H1 (cell line): ENCODE measurements around the gene PFDN6. TPM values are rescaled to one million over a fixed set of nuclear protein-coding genes. Genes with fewer than 3 reads are reported as not detected.

ENCODE experiments used
- CTCF ChIA-PET: fragments of 300-600 bp; sonication (Branson Sonifier 250); formaldehyde crosslinking; loops from one replicate; lab custom pipeline; 2021; ENCODE audit not compliant: partially characterized antibody; lab: Charles Lee
- POLR2A ChIA-PET: fragments of 300-600 bp; sonication (Branson Sonifier 250); formaldehyde crosslinking; loops from one replicate; lab custom pipeline; 2021; ENCODE audit warnings: inconsistent platforms; ENCODE audit not compliant: partially characterized antibody; lab: Charles Lee
- DNase-seq, 2 experiments: peaks; one replicate each; pipeline versions ENCODE4 v3.0.0 to v3.0.0-alpha.2; 2010 to 2022; ENCODE audit warnings: low spot score in 2 of 2, low read depth in 1 of 2, mixed read lengths in 1 of 2
- FAIRE-seq: peaks from 2 replicates; lab custom pipeline; 2011; peaks lifted over from hg19 to GRCh38; lab: Jason Lieb, UNC
- H2AFZ ChIP-seq: 2 replicates; pipeline ENCODE4 v1.8.1; 2012; ENCODE audit warnings: low read length, inconsistent platforms
- H2AK5ac ChIP-seq: 2 replicates; pipeline ENCODE4 v1.6.1; 2013; ENCODE audit warnings: low read depth, low read length
- H2BK120ac ChIP-seq: replicated peaks from 2 replicates; pipeline ENCODE3; 2013; ENCODE audit warnings: low read depth, low read length, inconsistent platforms
- H2BK12ac ChIP-seq: 2 replicates; pipeline ENCODE4 v1.6.1; 2013; ENCODE audit warnings: low read depth, low read length
- H2BK15ac ChIP-seq: 2 replicates; pipeline ENCODE4 v1.6.1; 2013; ENCODE audit warnings: low read length
- H2BK20ac ChIP-seq: 2 replicates; pipeline ENCODE4 v1.6.1; 2013; ENCODE audit warnings: low read length
- H2BK5ac ChIP-seq: 2 replicates; pipeline ENCODE4 v1.6.1; 2013; ENCODE audit warnings: low read depth, low read length
- H3K14ac ChIP-seq: 2 replicates; pipeline ENCODE4 v1.6.1; 2013; ENCODE audit warnings: inconsistent platforms; ENCODE audit not compliant: insufficient read length
- H3K18ac ChIP-seq: 2 replicates; pipeline ENCODE4 v1.6.1; 2013; ENCODE audit warnings: low read length; ENCODE audit errors: extremely low read depth
- H3K23ac ChIP-seq: 2 replicates; pipeline ENCODE4 v1.6.1; 2013; ENCODE audit warnings: inconsistent platforms; ENCODE audit not compliant: insufficient read length
- H3K23me2 ChIP-seq: 2 replicates; pipeline ENCODE4 v1.6.1; 2013; ENCODE audit warnings: low read depth, low read length
- H3K27ac ChIP-seq: 2 replicates; pipeline ENCODE4 v1.6.1; 2011; ENCODE audit warnings: low read depth, low read length, inconsistent platforms
- H3K27me3 ChIP-seq, 4 experiments: replicated peaks in 1 of 4; 1 replicate in 1 of 4; 2 replicates in 3 of 4; pipeline versions ENCODE4 v1.6.1 to v1.8.1; 2011 to 2013; ENCODE audit warnings: low read length in 3 of 4, mild to moderate bottlenecking in 3 of 4, inconsistent platforms in 2 of 4, mixed read lengths in 2 of 4, moderate library complexity in 1 of 4; ENCODE audit not compliant: control insufficient read depth in 3 of 4, insufficient read depth in 3 of 4; ENCODE audit errors: extremely low read depth in 1 of 4
- H3K36me3 ChIP-seq, 4 experiments: 2 replicates each; pipeline versions ENCODE4 v1.6.1 to v1.8.1; 2011 to 2013; ENCODE audit warnings: mild to moderate bottlenecking in 4 of 4, low read length in 3 of 4, moderate library complexity in 2 of 4, control low read depth in 1 of 4, inconsistent platforms in 1 of 4; ENCODE audit not compliant: insufficient read depth in 4 of 4, control insufficient read depth in 2 of 4
- H3K4ac ChIP-seq: replicated peaks from 2 replicates; pipeline ENCODE3; 2013; ENCODE audit warnings: low read length, low read depth, mixed read lengths, inconsistent platforms; ENCODE audit not compliant: insufficient read length
- H3K4me1 ChIP-seq, 4 experiments: replicated peaks in 1 of 4; 1 replicate in 1 of 4; 2 replicates in 3 of 4; pipeline versions ENCODE4 v1.6.1 to v1.8.1; 2011 to 2013; ENCODE audit warnings: low read length in 3 of 4, inconsistent platforms in 2 of 4, mixed read lengths in 1 of 4; ENCODE audit not compliant: insufficient read depth in 4 of 4, control insufficient read depth in 3 of 4
- H3K4me2 ChIP-seq, 2 experiments: 2 replicates each; pipeline versions ENCODE4 v1.6.1 to v1.8.1; 2011 to 2013; ENCODE audit warnings: low read depth in 2 of 2, low read length in 2 of 2, control low read depth in 1 of 2, inconsistent platforms in 1 of 2, mild to moderate bottlenecking in 1 of 2; ENCODE audit not compliant: insufficient read depth in 1 of 2
- H3K4me3 ChIP-seq, 4 experiments: fragments of 200-600, 300-600 bp in 1 of 4; sonication (generic), shearing (Covaris generic), sonication (Bioruptor Twin) in 1 of 4; 2 replicates each; pipeline versions ENCODE4 v1.5.1 to v1.8.1; 2011 to 2016; ENCODE audit warnings: low read length in 4 of 4, low read depth in 3 of 4, control low read depth in 2 of 4, inconsistent platforms in 2 of 4, mild to moderate bottlenecking in 2 of 4, mixed read lengths in 1 of 4, moderate library complexity in 1 of 4; ENCODE audit not compliant: insufficient read depth in 2 of 4; ENCODE audit errors: extremely low read depth in 1 of 4
- H3K56ac ChIP-seq: replicated peaks from 2 replicates; pipeline ENCODE3; 2013; ENCODE audit warnings: low read depth, mild to moderate bottlenecking, mixed read lengths, low read length, inconsistent platforms; ENCODE audit not compliant: insufficient read length
- H3K79me1 ChIP-seq: 2 replicates; pipeline ENCODE4 v1.6.1; 2013; ENCODE audit warnings: low read depth, low read length, control low read depth
- H3K79me2 ChIP-seq, 2 experiments: 2 replicates each; pipeline versions ENCODE4 v1.6.1 to v1.8.1; 2012 to 2013; ENCODE audit warnings: low read length in 2 of 2, mild to moderate bottlenecking in 2 of 2, inconsistent platforms in 1 of 2; ENCODE audit not compliant: insufficient read depth in 2 of 2, control insufficient read depth in 1 of 2
- H3K9ac ChIP-seq, 4 experiments: replicated peaks in 1 of 4; 1 replicate in 1 of 4; 2 replicates in 3 of 4; pipeline versions ENCODE4 v1.6.1 to v1.8.1; 2011 to 2013; ENCODE audit warnings: low read depth in 3 of 4, low read length in 3 of 4, control low read depth in 2 of 4, mild to moderate bottlenecking in 2 of 4, moderate library complexity in 2 of 4, inconsistent platforms in 1 of 4; ENCODE audit errors: extremely low read depth in 1 of 4
- H3K9me3 ChIP-seq, 2 experiments: 2 replicates each; pipeline versions ENCODE4 v1.6.1 to v1.8.1; 2012 to 2013; ENCODE audit warnings: mild to moderate bottlenecking in 2 of 2, moderate library complexity in 2 of 2, control low read depth in 1 of 2, inconsistent platforms in 1 of 2, low read depth in 1 of 2, low read length in 1 of 2, mixed read lengths in 1 of 2; ENCODE audit not compliant: insufficient read depth in 2 of 2
- H4K20me1 ChIP-seq, 2 experiments: replicated peaks in 1 of 2; 2 replicates each; pipeline versions ENCODE3 to v1.8.1; 2011 to 2013; ENCODE audit warnings: inconsistent platforms in 2 of 2, low read length in 2 of 2, mild to moderate bottlenecking in 1 of 2; ENCODE audit not compliant: insufficient read depth in 2 of 2, control insufficient read depth in 1 of 2
- H4K5ac ChIP-seq: 2 replicates; pipeline ENCODE4 v1.6.1; 2013; ENCODE audit warnings: low read length, low read depth, mixed read lengths, inconsistent platforms; ENCODE audit not compliant: insufficient read length
- H4K8ac ChIP-seq: 2 replicates; pipeline ENCODE4 v1.8.0; 2013; ENCODE audit warnings: mild to moderate bottlenecking, moderate library complexity, low read length, inconsistent platforms; ENCODE audit not compliant: insufficient read depth; ENCODE audit errors: extremely low read depth
- H4K91ac ChIP-seq: replicated peaks from 2 replicates; pipeline ENCODE3; 2013; ENCODE audit warnings: low read length, mixed read lengths, inconsistent platforms; ENCODE audit not compliant: insufficient read length
- BACH1 ChIP-seq: IDR thresholded peaks from 2 replicates; pipeline ENCODE4 v1.6.1; 2012; ENCODE audit warnings: low read length, improper control_type of control experiment
- CBX5 ChIP-seq: fragments of 300-800, 300-1000 bp; sonication (generic); IDR thresholded peaks from 2 replicates; pipeline ENCODE4 v1.7.1; 2016; ENCODE audit warnings: antibody characterized with exemption, low read length, low read depth
- GTF2F1 ChIP-seq: IDR thresholded peaks from 2 replicates; pipeline ENCODE4 v1.6.1; 2012; ENCODE audit warnings: low read depth, low read length, improper control_type of control experiment, borderline replicate concordance
- KDM4A ChIP-seq: IDR thresholded peaks from one replicate; pipeline ENCODE4 v1.7.1; 2012; ENCODE audit warnings: low read depth, mild to moderate bottlenecking, moderate library complexity, low read length, inconsistent platforms; ENCODE audit not compliant: severe bottlenecking
- POLR2AphosphoS5 ChIP-seq: IDR thresholded peaks from 2 replicates; pipeline ENCODE4 v1.6.1; 2011; ENCODE audit warnings: low read depth, low read length
- RAD21 ChIP-seq, 2 experiments: IDR thresholded peaks in 1 of 2; conservative IDR thresholded peaks in 1 of 2; 2 replicates each; pipeline ENCODE4 v1.6.1; 2011; ENCODE audit warnings: low read depth in 2 of 2, low read length in 2 of 2, improper control_type of control experiment in 1 of 2, inconsistent platforms in 1 of 2, mild to moderate bottlenecking in 1 of 2, moderate library complexity in 1 of 2
- RFX5 ChIP-seq: IDR thresholded peaks from 2 replicates; pipeline ENCODE4 v1.6.1; 2011; ENCODE audit warnings: low read depth, low read length, improper control_type of control experiment, borderline replicate concordance
- SIX5 ChIP-seq: IDR thresholded peaks from 2 replicates; pipeline ENCODE4 v1.6.1; 2011; ENCODE audit warnings: mild to moderate bottlenecking, low read depth, low read length
- TAF1 ChIP-seq: IDR thresholded peaks from 2 replicates; pipeline ENCODE4 v1.6.1; 2011; ENCODE audit warnings: mild to moderate bottlenecking, low read depth, low read length
- TAF7 ChIP-seq: optimal IDR thresholded peaks from 2 replicates; pipeline ENCODE3; 2011; ENCODE audit warnings: low read depth, mild to moderate bottlenecking, inconsistent platforms, low read length, moderate library complexity, borderline replicate concordance
- WGBS, 2 experiments: shearing (Covaris generic) in 1 of 2; methylation state at CpG; one replicate each; pipeline versions ENCODE4 v1.1.6 to v1.1.7; 2013 to 2015; ENCODE audit warnings: low lambda C conversion rate in 2 of 2, mixed read lengths in 2 of 2, inconsistent platforms in 1 of 2, low coverage in 1 of 2, missing lambda C conversion rate in 1 of 2; ENCODE audit not compliant: insufficient replicate concordance in 2 of 2, insufficient coverage in 1 of 2, insufficient read length in 1 of 2; ENCODE audit errors: extremely low coverage in 1 of 2, missing lambda C conversion rate in 1 of 2; 5-methylcytosine and 5-hydroxymethylcytosine counted together
- polyA plus RNA-seq, 7 experiments: library from polyadenylated mRNA; depleted of rRNA in 3 of 7; stranded (reverse) in 5 of 7; unstranded in 2 of 7; fragments of >200 nt in 5 of 7; fragments of 200-250 nt in 2 of 7; gene quantifications; 1 replicate in 5 of 7; 2 replicates in 1 of 7; 4 replicates in 1 of 7; pipeline versions ENCODE4 v1.2.1 to v1.2.3, GENCODE V29; 2011 to 2013; ENCODE audit warnings: missing spikeins in 2 of 7, mixed read lengths in 2 of 7
- total RNA-seq: library from RNA; stranded (reverse); fragmentation: NEBNext Ultra II Directional; extraction: Animal tissue kit (Norgen Biotek cat#: 25700); gene quantifications from 2 replicates; pipeline ENCODE4 v1.2.1, GENCODE V29; 2021
- TF ChIP-seq, protein P1 (sequence below): IDR thresholded peaks from 2 replicates; pipeline ENCODE4 v1.6.1; 2011; ENCODE audit warnings: low read depth, mild to moderate bottlenecking, low read length; ENCODE audit not compliant: insufficient read depth

Gene PFDN6
- total and polyA plus RNA-seq, 2 of the 8 experiments (the other 6 are each of a cell fraction or from before 2014, with no cell fraction given): 32.0 to 95.7 TPM

DNA sequence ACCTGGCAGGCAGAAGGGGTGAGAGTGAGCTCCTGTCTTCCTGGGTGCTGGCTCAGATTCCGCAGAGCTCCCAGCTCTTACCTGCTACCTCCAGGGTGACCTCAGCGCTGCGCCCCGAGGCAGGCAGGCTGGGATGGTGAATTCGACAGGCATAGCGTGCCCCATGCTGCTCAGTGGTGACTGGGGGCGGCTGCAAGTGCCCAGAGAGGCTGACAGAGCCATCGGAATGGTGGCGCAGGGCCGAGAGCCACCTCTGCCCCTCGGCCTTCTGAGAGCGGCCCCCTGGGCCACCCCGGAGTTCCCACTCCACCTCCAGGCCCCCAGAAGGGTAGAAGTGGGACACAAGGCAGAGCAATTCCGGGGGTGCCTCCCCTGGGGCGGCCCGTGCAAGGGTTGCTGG, 14.8 kb downstream of the PFDN6 start:
- Histone ChIP-seq H2BK5ac (no peak overlapping the region), H2AFZ (no peak overlapping the region), H2BK12ac (no peak overlapping the region), H3K23ac (no peak overlapping the region), H4K5ac (no peak overlapping the region), H3K36me3 (no peaks in the 10 kb centered on the region; a peak in 2 of 8 replicates), H2BK20ac (no peak overlapping the region), H3K23me2 (peaks cover 1% of the 10 kb centered on the region; the same call in 1 of the 2 replicates), H3K4ac (no peak overlapping the region), H3K79me2 (peaks cover 0 to 15% of the 10 kb centered on the region in 2 experiments; a peak in 2 of 4 replicates), H3K79me1 (0 out of 2 replicates have a peak, but pooled peaks cover 3% of the 10 kb centered on the region), H4K8ac (peak overlapping the region; percentile 66), H3K56ac (no peak overlapping the region), H3K27me3 (no peaks in the 10 kb centered on the region), H3K18ac (no peak overlapping the region), H3K4me2 (no peak overlapping the region), H3K4me1 (no peaks in the 10 kb centered on the region), H4K20me1 (peaks cover 0 to 4% of the 10 kb centered on the region in 2 experiments), H3K9me3 (no peaks in the 10 kb centered on the region), H3K27ac (no peak overlapping the region), H2BK15ac (no peak overlapping the region), H2BK120ac (no peak overlapping the region), H3K9ac (no peak overlapping the region; a peak in 1 of 7 replicates), H3K14ac (no peak overlapping the region), H3K4me3 (no peak overlapping the region), H4K91ac (no peak overlapping the region), H2AK5ac (no peak overlapping the region)
- ChIA-PET CTCF (no interaction called here), POLR2A (interaction anchor here (0.5 kb wide), 1 partner anchor 20 kb away, joined by 3 read pairs; no protein-coding TSS in a partner anchor)
- DNase-seq (no peak), FAIRE-seq (no peak)
- TF ChIP-seq GTF2F1 (no peak), SIX5 (no peak), BACH1 (no peak), RFX5 (no peak), KDM4A (no peak), CBX5 (no peak), TAF7 (no peak), POLR2AphosphoS5 (no peak), RAD21 (IDR thresholded peaks at IDR 0.05 in 1 of 2, conservative IDR thresholded peaks at IDR 0.05 in 1 of 2; ENCODE audit: low read depth in 2 of 2, low read length in 2 of 2) (no peak), TAF1 (no peak)
- TF ChIP-seq, protein P1, sequence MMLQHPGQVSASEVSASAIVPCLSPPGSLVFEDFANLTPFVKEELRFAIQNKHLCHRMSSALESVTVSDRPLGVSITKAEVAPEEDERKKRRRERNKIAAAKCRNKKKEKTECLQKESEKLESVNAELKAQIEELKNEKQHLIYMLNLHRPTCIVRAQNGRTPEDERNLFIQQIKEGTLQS: no peak
- 91% methylated on average over 16 of the region's 16 CpGs; no CpG with 5 or more reads in 1 of the 2 experiments for WGBS, 2 experiments
